Prostate gland (tissue), 2 donors: ENCODE data around the gene DENND2A. TPM values are rescaled to one million over a fixed set of nuclear protein-coding genes. Genes with fewer than 3 reads are reported as not detected.
"Not testable (repeated sequence)": the region's sequence is repeated elsewhere in the genome, so short reads cannot be mapped to it uniquely, and the experiment has no call there.

ENCODE experiments used
- DNase-seq: peaks from one replicate; pipeline ENCODE4 v3.0.0-alpha.2; 2019; ENCODE audit warnings: low spot score
- H3K27ac ChIP-seq, 2 donors: fragments of 200-600 bp; sonication (generic); 2 replicates each; pipeline ENCODE4 v1.5.1; 2017 to 2019
- H3K27me3 ChIP-seq: fragments of 200-600 bp; sonication (generic); replicated peaks from 2 replicates; pipeline ENCODE4 v1.5.1; 2019; ENCODE audit not compliant: insufficient read depth
- H3K36me3 ChIP-seq, 2 donors: fragments of 200-600 bp; sonication (generic); 1 replicate in 1 of 2; 2 replicates in 1 of 2; pipeline versions ENCODE4 v1.5.1 to v1.8.1; 2017 to 2019
- H3K4me1 ChIP-seq: fragments of 200-600 bp; sonication (generic); replicated peaks from 2 replicates; pipeline ENCODE4 v1.5.1; 2019
- H3K4me3 ChIP-seq, 2 donors: fragments of 200-600 bp; sonication (generic); 2 replicates each; pipeline ENCODE4 v1.5.1; 2017 to 2019
- H3K9me3 ChIP-seq: fragments of 200-600 bp; sonication (generic); 2 replicates; pipeline ENCODE4 v1.5.1; 2017
- CTCF ChIP-seq, 4 experiments: fragments of 200-600 bp in 2 of 4; fragments of 450-650 bp in 2 of 4; sonication (generic) in 2 of 4; IDR thresholded peaks; 1 replicate in 3 of 4; 2 replicates in 1 of 4; pipeline ENCODE4 v1.5.1; 2016 to 2019; ENCODE audit warnings: antibody characterized with exemption in 4 of 4, mild to moderate bottlenecking in 2 of 4, moderate library complexity in 2 of 4
- POLR2A ChIP-seq: fragments of 450-650 bp; IDR thresholded peaks from one replicate; pipeline ENCODE4 v1.6.1; 2016; ENCODE audit warnings: antibody characterized with exemption, mild to moderate bottlenecking
- POLR2AphosphoS5 ChIP-seq: sonication (generic); formaldehyde crosslinking; IDR thresholded peaks from one replicate; pipeline ENCODE4 v1.6.1; 2017; ENCODE audit warnings: antibody characterized with exemption
- WGBS: methylation state at CpG from one replicate; pipeline ENCODE4 v1.1.5; 2018; 5-methylcytosine and 5-hydroxymethylcytosine counted together
- intact Hi-C: fragments of 100-400 bp; cut with DNase I; formaldehyde crosslinking; loops from one replicate; pipeline ENCODE4 v1.14.2; 2022
- total RNA-seq, 2 donors: library from RNA; depleted of rRNA; stranded (reverse); fragments of >200 nt; gene quantifications; one replicate each; pipeline ENCODE4 v1.1.0, GENCODE V29; 2016

DENND2A gene
- total RNA-seq, 2 donors from 2014 or later: 4.0 to 9.2 TPM

DNA sequence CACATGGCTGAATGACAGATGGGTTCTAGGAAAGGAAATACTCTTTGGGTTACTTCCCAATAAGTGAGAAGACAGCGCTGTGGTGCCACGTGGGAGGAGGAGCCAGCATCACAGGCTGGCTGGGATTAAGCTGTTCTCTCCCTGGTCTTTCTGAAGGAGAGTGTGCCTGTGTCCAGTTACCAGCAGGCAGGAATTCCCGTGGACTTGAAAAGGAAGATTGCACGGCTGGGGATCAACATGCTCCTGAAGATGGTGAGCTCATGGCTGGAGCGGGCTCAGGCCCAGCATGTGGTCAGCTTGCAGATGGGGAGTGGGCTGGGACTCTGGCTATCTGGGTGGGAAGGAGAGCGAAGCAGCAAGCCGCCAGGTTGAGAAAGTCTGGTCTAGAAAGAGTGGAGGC, 40.3 kb upstream of the DENND2A start:
- no peaks in the 10 kb centered on the region for H3K9me3 ChIP-seq
- WGBS: 89% methylated on average over 7 of the region's 7 CpGs
- no peaks in the 10 kb centered on the region for H3K36me3 ChIP-seq
- H3K4me1 ChIP-seq: no peaks in the 10 kb centered on the region
- TF ChIP-seq POLR2A (no peak), POLR2AphosphoS5 (no peak), CTCF (IDR thresholded peaks at IDR 0.05) (no peak)
- intact Hi-C loops: no loop called here
- no peak overlapping the region for H3K4me3 ChIP-seq
- no peak overlapping the region for H3K27ac ChIP-seq
- no peaks in the 10 kb centered on the region for H3K27me3 ChIP-seq
- no peak for DNase-seq

- no peak overlapping the region for H3K27ac ChIP-seq
- H3K9me3 ChIP-seq: no peaks in the 10 kb centered on the region
- no peak overlapping the region for H3K4me3 ChIP-seq
- no peaks in the 10 kb centered on the region for H3K36me3 ChIP-seq
- no peaks in the 10 kb centered on the region for H3K27me3 ChIP-seq
- WGBS: 96% methylated on average over 9 of the region's 9 CpGs
- intact Hi-C loops: loop anchor here (10.0 kb wide), 1 partner anchor 336 kb away; the partner anchor contains the start of gene MRPS33
- DNase-seq: no peak
- TF ChIP-seq POLR2A: no peak
- no peak for TF ChIP-seq POLR2AphosphoS5
- no peak for TF ChIP-seq CTCF (IDR thresholded peaks at IDR 0.05)
- no peaks in the 10 kb centered on the region for H3K4me1 ChIP-seq
These were observed 38.6 kb upstream of the DENND2A start for GRCh38 chr7:140679186-140679585.

DNA sequence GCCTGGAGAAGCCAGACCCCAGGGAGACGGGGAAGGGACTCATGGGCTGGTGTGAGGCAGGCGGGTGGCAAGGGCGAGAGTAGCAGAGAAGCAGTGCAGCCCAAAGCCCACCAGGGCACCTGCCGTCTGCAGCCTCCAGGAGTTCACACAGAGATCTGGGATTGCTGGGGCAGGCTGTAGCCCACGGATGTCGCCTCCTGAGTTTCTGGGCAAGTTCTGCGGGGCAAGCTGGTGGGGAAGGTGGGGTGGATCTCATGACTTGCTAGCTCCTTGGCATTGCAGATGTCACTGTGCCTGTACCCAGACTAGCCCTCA, 38.2 kb upstream of the DENND2A start:
- Histone ChIP-seq H3K36me3 (no peaks in the 10 kb centered on the region), H3K9me3 (no peaks in the 10 kb centered on the region), H3K4me3 (no peak overlapping the region), H3K27ac (no peak overlapping the region), H3K27me3 (no peaks in the 10 kb centered on the region), H3K4me1 (peaks cover 3% of the 10 kb centered on the region)
- TF ChIP-seq POLR2AphosphoS5: no peak
- TF ChIP-seq POLR2A: no peak
- no peak for TF ChIP-seq CTCF (IDR thresholded peaks at IDR 0.05)
- DNase-seq: no peak
- intact Hi-C loops: loop anchor here (10.0 kb wide), 1 partner anchor 336 kb away; the partner anchor contains the start of gene MRPS33
- WGBS: 97% methylated on average over 7 of the region's 7 CpGs

- H3K36me3 ChIP-seq: no peaks in the 10 kb centered on the region
- no peak for DNase-seq
- H3K4me1 ChIP-seq: peaks cover 3% of the 10 kb centered on the region
- no peaks in the 10 kb centered on the region for H3K9me3 ChIP-seq
- TF ChIP-seq POLR2AphosphoS5 (no peak), POLR2A (no peak), CTCF (IDR thresholded peaks at IDR 0.05) (no peak)
- no peak overlapping the region for H3K27ac ChIP-seq
- H3K27me3 ChIP-seq: no peaks in the 10 kb centered on the region
- intact Hi-C loops: loop anchor here (10.0 kb wide), 1 partner anchor 337 kb away; the partner anchor contains the start of gene MRPS33
- 92% methylated on average over 20 of the region's 20 CpGs for WGBS
- no peak overlapping the region for H3K4me3 ChIP-seq
These were observed 37.6 kb upstream of the DENND2A start for GRCh38 chr7:140678081-140678815.

- Histone ChIP-seq H3K36me3 (no peaks in the 10 kb centered on the region), H3K9me3 (no peaks in the 10 kb centered on the region), H3K4me3 (no peak overlapping the region), H3K4me1 (peaks cover 3% of the 10 kb centered on the region), H3K27ac (no peak overlapping the region), H3K27me3 (no peaks in the 10 kb centered on the region)
- 82% methylated on average over 3 of the region's 3 CpGs for WGBS
- intact Hi-C loops: loop anchor here (10.0 kb wide), 1 partner anchor 337 kb away; the partner anchor contains the start of gene MRPS33
- TF ChIP-seq POLR2AphosphoS5 (no peak), CTCF (IDR thresholded peaks at IDR 0.05) (no peak), POLR2A (no peak)
- no peak for DNase-seq
These were observed 36.9 kb upstream of the DENND2A start for GRCh38 chr7:140677496-140677895.

GRCh38 chr7:140676956-140677355, 36.3 kb upstream of the DENND2A start:
- H3K4me3 ChIP-seq, H3K9me3 ChIP-seq, DNase-seq, H3K27me3 ChIP-seq, H3K36me3 ChIP-seq, H3K27ac ChIP-seq, H3K4me1 ChIP-seq: not testable (repeated sequence)
- 95% methylated on average over 11 of the region's 11 CpGs for WGBS
- intact Hi-C loops: loop anchor here (10.0 kb wide), 1 partner anchor 338 kb away; the partner anchor contains the start of gene MRPS33
